HG03064 (cell line): ENCODE data around the gene ULK4.
"Not testable (repeated sequence)": the region's sequence is repeated elsewhere in the genome, so short reads cannot be mapped to it uniquely, and the experiment has no call there.

Experiments
- ATAC-seq: cut with Tn5 transposase; IDR thresholded peaks from one replicate; pipeline ENCODE4 v1.9.1; 2021; ENCODE audit warnings: low read depth; ENCODE audit not compliant: unreplicated experiment

Gene ULK4

DNA sequence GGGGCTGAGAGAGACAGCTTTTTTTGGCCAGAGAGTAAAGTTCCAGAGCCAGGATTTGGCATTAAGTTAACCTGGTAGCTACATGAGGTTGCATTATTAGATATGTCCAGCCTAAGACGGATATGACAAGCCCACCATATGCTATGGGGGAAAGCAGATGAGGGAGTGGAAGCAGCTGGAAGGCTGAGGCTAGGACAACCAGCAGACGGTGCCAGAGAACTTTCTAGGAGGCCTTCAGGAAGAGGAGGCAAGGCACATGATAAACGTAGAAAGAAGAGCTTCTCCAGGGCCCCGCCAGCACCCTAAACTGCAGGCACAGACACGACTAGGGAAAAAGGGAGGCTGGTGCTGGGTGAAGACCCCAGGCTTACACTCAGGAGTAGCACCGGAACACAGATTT lies 675.6 kb downstream of the ULK4 start:
- ATAC-seq: no peak

DNA sequence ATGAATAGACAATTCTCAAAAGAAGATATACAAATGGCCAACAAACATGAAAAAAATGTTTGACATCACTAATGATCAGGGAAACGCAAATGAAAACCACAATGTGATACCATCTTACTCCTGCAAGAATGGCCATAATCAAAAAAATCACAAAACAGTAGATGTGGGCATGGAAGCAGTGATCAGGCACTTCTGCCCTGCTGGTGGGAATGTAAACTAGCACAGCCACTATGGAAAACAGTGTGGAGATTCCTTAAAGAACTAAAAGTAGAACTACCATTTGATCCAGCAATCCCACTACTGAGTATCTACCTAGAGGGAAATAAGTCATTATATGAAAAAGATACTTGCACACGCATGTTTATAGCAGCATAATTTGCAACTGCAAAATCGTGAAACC lies 677.0 kb downstream of the ULK4 start:
- not testable (repeated sequence) for ATAC-seq

DNA sequence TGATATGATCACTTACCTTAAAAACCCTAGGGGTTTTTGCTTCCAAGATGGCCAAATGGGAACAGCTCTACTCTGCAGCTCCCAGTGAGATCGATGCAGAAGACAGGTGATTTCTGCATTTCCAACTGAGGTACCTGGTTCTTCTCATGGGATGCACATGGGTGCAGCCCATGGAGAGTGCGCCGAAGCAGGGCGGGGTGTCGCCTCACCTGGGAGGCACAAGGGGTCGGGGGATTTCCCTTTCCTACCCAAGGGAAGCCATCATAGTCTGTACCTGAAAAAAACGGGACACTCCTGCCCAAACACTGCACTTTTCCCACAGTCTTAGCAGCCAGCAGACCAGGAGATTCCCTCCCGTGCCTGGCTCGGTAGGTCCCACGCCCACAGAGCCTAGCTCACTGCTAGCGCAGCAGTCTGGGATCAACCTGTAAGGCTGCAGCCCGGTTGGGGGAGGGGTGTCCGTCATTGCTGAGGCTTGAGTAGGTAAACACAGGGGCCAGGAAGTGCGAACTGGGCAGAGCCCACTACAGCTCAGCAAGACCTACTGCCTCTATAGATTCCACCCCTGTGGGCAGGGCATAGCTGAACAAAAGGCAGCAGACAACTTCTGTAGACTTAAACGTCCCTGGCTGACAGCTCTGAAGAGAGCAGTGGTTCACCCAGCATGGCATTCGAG lies 684.0 kb downstream of the ULK4 start:
- ATAC-seq: no peak

DNA sequence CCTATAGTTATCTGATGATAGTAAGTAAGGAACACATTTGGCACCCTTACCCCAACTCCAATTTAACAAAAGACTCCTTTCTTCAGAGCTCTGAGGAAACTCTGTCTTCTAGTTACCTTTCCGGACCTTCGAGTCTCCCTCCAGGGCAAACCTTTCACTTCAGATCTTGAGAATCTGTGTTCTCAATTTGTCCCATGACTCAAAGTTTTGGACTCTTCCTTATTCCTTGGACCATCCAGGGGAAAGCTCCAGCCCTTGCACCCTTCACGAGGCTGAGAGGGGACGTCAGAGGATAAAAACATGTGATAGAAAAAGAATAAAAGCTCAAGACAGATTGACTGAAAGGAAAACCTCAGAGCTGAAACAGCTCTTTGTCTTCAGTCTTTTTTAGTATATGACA lies 685.7 kb downstream of the ULK4 start:
- ATAC-seq: no peak

DNA sequence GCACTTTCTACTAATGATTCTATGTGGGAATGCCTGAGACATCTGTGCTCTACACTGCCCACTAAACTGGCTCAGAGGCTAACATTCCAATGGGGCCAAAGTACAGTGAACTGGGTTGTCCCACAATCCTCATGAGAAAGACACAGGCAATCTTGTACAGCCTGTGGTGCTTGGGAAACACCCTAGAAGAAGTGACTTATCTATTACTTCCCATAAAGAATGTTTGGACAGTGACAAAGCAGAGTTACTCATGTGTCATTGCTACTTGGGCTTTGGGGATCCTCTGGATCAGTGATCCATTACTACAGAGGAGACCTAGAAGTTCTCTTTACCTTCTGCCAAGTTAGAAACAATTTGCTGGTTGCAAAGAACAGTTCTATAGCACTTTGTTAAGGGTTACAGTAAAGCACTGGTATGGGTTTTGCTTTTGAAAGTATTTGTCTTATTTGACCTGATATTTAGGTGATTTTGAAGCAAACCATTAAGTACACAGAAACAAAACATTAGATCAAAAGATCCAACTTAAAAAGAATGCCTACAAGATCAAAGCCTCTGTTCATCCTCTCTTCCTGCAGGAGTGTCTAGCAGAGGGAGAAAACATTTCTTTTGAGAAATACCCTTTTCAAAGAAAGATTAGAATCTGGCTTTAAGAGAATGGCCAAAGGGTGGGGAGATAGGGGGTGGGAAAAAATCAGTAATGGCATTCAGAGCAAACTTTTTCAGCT lies 686.8 kb downstream of the ULK4 start:
- no peak for ATAC-seq

DNA sequence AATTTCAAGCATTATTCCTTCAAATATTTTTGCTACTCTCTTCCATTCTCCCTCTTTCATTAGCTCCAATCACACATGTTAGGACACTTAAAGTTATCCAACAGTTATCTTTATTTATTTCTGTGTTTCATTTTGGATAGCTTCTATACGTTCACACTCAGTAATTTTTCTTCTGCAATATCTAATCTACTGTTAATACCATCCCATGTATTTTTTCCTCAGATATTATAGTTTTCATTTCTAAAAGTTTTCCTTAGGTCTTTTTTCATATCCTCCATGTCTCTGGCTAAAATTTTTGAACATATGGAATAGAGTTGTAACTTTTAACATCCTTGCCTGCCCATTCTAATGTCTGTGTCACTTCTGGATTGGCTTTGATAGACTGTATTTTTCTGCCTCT lies 689.2 kb downstream of the ULK4 start:
- ATAC-seq: no peak

DNA sequence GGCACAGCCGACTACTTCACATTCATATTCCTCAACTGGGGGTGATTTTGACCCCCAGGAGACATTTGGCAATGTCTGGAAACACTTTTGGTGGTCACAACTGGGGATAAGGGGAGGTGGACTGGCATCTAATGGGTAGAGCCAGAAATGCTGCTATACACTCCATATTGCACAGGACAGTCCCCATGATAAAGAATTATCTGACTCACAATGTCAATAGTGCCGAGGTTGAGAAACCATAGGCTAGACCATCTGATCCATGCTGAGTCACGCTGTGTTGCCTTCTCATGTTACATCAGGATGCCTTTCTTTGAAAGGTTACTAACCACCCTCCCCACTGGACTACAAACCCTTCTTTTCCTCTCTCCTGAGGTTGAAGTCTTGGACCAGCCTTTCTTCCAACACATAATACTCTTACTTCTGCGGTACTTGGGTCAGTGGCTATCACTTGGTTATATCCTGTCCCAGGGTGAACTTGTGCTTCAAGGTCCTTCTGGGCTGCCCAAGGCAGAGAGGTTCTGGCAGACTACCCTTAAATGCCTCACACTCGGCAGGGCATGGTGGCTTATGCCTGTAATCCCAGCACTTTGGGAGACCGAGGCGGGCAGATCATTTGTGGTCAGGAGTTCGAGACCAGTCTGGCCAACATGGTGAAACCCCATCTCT lies 693.8 kb downstream of the ULK4 start:
- no peak for ATAC-seq

DNA sequence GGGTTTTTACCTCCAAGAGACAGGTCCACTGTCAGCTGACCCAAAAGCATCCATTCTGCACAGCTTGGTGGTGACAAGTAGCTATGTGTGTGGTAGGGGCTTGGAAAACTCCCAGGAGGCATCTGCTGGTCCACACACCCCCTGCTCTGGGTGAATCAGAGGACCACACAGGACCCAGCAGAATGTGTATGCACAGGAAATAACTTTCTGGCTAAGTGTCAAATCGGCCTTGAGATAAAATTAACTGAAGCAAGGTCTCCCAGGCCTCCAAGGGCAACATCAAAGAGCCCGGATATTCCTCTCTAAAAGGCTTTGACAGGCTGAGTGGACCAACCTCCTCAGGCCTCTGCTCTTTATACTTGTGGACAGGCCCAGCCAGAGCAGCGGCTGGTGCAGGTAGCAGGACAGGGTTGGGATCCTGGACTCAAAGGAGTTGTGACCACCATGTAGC lies 696.1 kb downstream of the ULK4 start:
- ATAC-seq: no peak

DNA sequence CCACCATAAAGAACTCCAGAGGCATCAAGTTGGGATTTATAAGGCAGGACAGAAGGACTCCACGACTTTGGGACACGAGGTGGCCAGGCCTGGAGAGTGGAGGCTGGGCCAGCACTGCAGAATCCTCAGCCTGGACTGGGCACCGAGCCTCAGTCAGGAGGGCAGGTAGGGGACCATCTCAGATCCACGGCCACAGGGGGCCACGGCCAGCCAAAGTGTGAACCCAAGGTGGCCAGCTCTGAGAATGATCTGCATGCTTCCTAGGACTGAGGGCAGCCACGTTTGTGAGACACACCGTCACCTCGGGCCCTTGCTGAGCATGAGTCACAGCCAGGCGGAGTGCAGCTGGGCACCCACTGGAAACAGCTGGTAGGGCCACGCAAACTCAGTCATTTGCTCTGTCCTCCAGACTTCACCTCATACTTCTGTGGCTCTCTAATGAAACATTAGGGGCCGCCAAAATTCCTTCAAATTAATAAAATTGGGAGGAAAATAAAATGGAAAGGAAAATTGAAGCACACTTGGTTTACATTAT lies 696.8 kb downstream of the ULK4 start:
- no peak for ATAC-seq

DNA sequence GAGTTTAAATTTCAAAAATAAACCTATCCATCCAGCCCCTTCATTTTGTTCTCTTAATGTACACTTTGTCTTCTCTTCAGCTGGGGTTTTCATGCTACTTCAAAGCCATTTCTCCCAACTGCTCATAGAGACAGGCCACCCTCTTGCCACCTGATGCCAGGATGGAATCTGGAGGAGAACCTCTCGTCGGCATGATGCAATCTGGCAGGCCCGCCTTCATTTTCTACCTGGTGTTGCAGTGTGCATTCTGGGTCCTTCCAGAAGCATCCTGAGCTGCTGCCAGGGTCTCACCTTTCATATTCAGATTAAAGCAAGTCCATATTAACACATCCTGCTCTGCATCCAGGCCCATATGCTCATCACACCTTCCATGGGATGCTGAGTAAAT lies 701.8 kb downstream of the ULK4 start:
- no peak for ATAC-seq

DNA sequence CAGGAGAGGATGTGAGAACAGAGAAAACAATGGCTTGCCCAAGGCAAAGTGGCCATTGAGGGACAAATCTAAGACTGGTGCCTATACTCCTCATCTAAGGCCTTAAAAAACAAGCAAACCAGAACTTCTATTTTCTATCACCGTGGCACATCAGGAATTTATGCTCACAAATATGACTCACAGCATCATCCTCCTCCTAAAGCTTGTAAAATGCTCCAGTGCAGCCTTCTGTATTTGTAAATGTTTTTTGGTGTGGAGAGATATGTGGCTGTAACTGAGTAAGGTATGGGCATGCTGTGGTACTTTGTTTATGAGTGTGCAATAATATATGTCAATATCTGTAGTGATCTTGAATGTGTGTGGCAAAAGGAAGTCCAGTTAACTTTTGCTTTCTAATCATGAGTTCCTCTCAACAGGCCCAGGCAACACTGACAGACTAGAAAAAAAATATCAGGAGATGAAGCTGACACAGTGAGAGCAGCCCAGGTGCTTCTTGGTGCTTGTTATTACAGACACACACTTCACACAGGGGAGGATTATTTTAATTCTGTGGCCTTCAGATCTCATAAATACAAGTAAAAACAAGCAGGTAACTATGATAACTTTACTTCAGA lies 702.3 kb downstream of the ULK4 start:
- no peak for ATAC-seq

DNA sequence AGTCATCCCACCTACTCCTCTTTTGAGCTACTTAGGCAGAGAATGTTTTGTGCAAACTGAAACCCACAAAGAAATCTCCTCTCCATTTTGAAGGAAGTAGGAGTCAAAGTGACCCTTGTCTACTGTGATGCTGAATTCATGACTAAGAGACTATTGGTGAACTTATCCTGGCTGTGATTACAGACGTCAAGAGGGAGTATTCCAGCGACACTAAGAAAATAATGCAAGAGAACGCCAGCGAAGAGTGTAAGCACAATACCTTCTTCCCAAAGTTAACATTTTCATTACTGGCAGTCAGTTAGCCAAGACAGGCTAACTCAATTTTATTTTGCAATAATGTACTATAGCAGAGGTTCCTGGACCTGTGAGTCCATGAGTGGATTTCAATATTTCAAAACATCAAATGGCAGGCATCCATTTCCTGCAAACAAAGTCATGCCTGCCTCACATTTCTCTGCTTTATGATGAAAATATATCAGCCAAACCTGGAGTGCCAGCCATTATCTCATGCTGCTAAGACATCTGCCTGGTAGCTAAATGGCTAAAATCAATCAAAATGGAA lies 703.6 kb downstream of the ULK4 start:
- ATAC-seq: no peak

DNA sequence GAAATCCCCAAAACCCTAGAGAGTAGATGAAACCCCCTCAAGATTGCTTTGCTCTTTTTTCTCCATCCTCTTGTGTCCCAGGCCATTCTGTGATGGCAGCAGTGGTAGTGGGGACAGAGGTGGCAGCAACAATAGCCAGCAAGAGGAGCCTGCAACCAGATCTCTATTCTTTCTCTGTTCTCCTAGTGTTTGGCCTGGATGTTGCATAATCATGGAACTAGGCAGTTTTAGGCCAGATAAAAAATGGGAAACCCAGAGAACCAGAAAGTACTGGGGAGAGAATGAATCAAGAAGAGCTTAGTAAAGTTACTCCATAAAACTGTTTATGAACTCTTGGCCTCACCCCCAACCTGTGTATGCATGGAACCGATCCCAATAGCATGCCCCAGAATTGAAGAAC lies 710.3 kb downstream of the ULK4 start:
- ATAC-seq: no peak

DNA sequence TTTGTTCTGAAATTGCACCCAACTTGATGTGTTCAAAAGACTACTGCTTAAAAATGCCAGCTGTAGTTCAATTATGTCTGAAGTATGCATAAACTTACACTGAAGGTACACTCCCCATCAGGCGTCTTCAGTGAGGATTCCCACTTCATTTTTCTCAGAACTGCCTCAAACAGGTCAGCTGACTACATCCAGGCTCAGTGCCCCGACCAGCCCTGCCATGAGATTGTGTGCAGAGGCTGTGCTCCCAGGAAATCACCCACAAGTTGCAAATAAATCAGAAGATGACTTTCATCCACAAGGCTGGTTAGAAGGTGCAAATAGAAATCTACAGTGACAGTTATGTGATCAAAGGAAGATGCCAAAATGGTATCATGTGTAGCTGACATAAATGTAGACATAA lies 711.1 kb downstream of the ULK4 start:
- ATAC-seq: no peak

DNA sequence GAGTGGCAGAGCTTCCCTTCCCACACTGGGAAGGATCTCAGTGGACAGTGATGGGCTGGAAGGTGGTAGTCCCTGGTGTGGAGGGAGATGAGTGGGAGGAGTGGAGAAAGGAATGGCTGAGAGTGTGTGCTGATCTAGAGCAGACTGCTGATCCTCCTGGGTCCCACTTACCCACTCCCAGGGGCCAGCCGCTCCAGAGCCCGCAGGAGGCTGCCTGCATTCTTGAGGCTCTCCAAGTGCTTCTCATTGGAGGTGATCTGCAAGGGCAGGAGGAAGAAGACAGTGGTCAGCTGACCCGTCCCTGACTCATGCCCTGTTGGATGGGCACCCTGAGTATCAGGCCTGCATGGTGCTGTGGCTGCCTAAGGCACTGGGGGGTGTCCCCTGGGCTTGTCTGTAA lies 712.6 kb downstream of the ULK4 start:
- no peak for ATAC-seq

DNA sequence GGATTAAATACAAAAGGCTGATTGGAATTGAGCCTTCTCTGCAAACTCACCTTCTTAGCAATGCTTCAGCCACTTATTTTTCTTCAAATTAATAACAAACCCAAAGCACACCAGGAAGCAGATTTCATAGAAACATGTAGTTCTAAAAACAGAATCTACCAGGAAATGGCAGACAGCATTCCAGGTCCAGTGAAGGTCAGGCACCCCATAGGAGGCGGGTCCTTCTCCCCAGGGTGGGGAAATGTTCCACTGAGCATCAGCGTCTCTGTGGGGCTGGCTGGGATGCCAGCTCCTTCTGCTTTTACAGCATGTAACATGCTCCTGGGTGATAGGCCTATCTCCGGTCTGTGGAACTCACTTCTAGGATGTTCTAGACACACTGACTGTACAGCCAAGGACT lies 713.4 kb downstream of the ULK4 start:
- no peak for ATAC-seq

DNA sequence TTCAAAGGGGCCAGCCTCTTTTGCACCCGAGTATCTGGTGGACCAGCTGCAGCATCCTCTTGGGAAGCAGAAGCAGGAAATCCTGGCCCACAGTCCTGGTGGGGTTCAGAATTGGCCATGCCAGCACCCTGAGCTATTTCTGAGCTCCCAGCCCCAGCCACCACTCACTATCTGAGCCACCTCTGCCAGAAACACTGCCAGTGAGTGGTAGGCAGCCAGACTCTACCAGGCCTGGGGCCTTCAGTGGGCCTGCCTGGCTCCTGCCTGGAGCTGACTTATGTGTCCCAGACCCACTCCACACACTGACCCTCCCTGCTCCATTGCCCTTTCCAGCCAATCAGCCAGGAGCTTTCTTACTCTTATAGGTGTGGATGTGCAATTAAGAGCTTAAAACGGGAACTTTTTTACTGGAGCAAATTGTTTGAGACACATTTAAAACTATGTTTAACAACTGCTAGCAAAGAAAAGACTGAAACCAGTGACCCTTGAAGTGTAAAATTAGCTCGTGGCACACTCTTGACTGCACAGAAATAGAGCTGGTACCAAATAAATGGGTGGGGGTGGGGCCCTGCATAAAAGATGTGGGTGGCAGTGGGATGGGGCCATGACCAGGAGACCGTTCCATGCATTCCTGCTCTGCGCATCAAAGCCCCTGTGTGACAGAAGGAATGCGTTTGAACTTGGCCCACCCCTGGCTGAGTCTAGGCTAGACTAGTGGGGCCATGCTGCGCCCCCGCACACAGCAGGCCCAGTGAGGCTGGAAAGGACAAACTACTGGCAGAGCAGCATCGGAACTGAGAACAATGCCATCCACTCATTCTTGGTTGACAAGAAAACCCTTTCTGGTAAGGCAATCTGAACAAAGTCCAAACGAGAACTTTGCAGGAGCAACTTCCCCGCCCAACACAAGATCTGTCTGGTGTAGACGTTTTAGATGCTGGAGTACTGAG lies 714.6 kb downstream of the ULK4 start:
- ATAC-seq: no peak

DNA sequence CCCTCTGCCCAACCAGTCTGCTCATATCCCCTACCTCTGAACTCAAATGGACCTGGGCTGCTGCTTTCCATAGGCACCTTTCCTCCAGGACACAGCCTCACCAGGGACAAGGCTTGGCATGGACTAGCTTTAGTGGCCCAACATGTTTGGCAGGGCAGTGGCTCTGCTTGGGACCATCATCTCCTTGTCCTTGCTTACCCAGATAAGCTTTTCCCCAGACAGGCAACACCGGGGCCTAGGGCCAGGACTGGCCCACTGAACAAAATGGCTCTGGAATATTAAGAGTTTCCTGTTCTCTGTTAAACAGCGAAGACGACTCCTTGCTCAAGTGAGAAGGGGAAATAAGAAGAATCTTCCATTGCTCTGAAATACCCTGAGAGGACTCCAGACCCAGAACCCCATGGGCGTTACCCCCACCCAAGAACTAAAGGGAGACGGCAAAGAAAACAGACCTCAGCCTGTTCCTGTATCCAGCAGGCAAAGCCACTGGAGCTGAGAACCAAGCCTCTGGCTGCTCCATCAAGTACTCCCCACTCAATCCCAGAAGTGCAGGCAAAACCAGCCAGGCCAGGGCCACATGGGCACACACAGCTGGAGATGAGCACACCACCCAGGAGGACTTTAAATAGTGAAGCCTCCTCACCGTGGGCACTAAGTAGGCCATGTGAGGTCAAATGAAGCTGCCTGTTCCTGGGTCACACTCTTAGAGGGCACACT lies 717.1 kb downstream of the ULK4 start:
- no peak for ATAC-seq

DNA sequence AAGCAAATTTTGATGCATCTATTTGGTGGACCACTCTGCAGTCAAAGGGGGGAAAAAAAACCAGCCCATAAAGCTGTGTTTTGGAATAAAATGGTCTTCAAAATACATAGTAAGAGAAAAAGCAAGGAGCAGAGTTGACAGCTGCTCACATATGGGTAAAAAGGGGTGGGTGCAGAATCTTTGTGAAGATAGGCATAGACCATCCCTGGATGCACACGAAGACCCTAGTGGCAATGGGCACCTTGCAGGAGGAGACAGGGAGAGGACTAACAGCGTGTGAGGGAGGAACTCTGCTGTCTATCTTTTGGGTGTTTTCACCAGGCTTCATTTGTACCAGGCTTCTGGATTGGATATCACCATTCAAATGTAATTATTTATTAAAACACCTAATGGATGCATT lies 718.7 kb downstream of the ULK4 start:
- no peak for ATAC-seq
